GM10266 (cell line): ENCODE results near the gene LRRC26.

Source experiments
- DNase-seq: peaks from one replicate; pipeline ENCODE4 v3.0.0; 2012; ENCODE audit errors: extremely low spot score
- CTCF ChIP-seq: IDR thresholded peaks from 2 replicates; pipeline ENCODE4 v1.5.1; 2012; ENCODE audit warnings: mild to moderate bottlenecking, low read depth; ENCODE audit not compliant: control insufficient read depth, insufficient read depth; ENCODE audit errors: missing control alignments

The LRRC26 gene

GRCh38 chr9:137164370-137165249 lies 5.2 kb downstream of the LRRC26 start:
- DNase-seq = no peak
- no peak for TF ChIP-seq CTCF

- no peak for DNase-seq
- TF ChIP-seq CTCF = no peak
Observed at GRCh38 chr9:137163805-137164204, 6.0 kb downstream of the LRRC26 start.

- DNase-seq = no peak
- no peak for TF ChIP-seq CTCF
Observed at GRCh38 chr9:137163365-137163715, 6.5 kb downstream of the LRRC26 start.

- no peak for DNase-seq
- TF ChIP-seq CTCF = peak; percentile 0
Observed at GRCh38 chr9:137162505-137163364, 7.1 kb downstream of the LRRC26 start.

- DNase-seq = peak; percentile 73
- no peak for TF ChIP-seq CTCF
Observed at GRCh38 chr9:137161558-137162486, 8.0 kb downstream of the LRRC26 start.

- no peak for DNase-seq
- no peak for TF ChIP-seq CTCF
Observed at GRCh38 chr9:137160716-137161557, 8.9 kb downstream of the LRRC26 start.
